SK-N-SH (cell line): ENCODE data around the gene HOXA2. TPM values are rescaled to one million over a fixed set of nuclear protein-coding genes. Genes with fewer than 3 reads are reported as not detected.

Experiments
- CTCF ChIA-PET: fragments of 300-600, 350-600 bp; formaldehyde crosslinking; extraction: SDS; loops from one replicate; lab custom pipeline; 2021; lab: Yijun Ruan, JAX
- POLR2A ChIA-PET: fragments of 350-600 bp; sonication (Branson Sonifier 250); formaldehyde crosslinking; extraction: SDS; loops from one replicate; lab custom pipeline; 2020; ENCODE audit warnings: antibody characterized with exemption, inconsistent platforms; lab: Yijun Ruan, JAX
- DNase-seq: peaks from one replicate; pipeline ENCODE4 v3.0.0; 2012
- H2AFZ ChIP-seq: fragments of 200-600 bp; sonication (generic); 2 replicates; pipeline ENCODE4 v1.8.1; 2016; ENCODE audit warnings: antibody characterized with exemption, mild to moderate bottlenecking, low read depth
- H3F3A ChIP-seq: fragments of 200-600 bp; sonication (generic); replicated peaks from 2 replicates; pipeline ENCODE3; 2016; ENCODE audit warnings: antibody characterized with exemption, mild to moderate bottlenecking; ENCODE audit not compliant: insufficient read depth
- H3K27ac ChIP-seq, 2 experiments: fragments of 200-500 bp in 1 of 2; fragments of 200-600 bp in 1 of 2; sonication (Bioruptor generic) in 1 of 2; sonication (generic), shearing (Covaris generic) in 1 of 2; 2 replicates each; pipeline versions ENCODE4 v1.5.1 to v1.6.1; 2014 to 2016; ENCODE audit warnings: low read depth in 2 of 2, inconsistent platforms in 1 of 2, low read length in 1 of 2, mild to moderate bottlenecking in 1 of 2, mixed read lengths in 1 of 2
- H3K27me3 ChIP-seq: fragments of 200-600 bp; sonication (generic), shearing (Covaris generic); 2 replicates; pipeline ENCODE4 v1.6.1; 2016; ENCODE audit warnings: mixed run types; ENCODE audit not compliant: insufficient read depth
- H3K36me3 ChIP-seq, 2 experiments: fragments of 200-500 bp in 1 of 2; fragments of 200-600 bp in 1 of 2; sonication (Bioruptor generic) in 1 of 2; sonication (generic) in 1 of 2; replicated peaks in 1 of 2; 2 replicates each; pipeline versions ENCODE3 to v1.5.1; 2014 to 2016; ENCODE audit warnings: low read length in 1 of 2, mild to moderate bottlenecking in 1 of 2; ENCODE audit not compliant: insufficient read depth in 2 of 2, control insufficient read depth in 1 of 2
- H3K4me1 ChIP-seq, 2 experiments: fragments of 200-500 bp in 1 of 2; fragments of 200-600 bp in 1 of 2; sonication (Bioruptor generic) in 1 of 2; sonication (generic), shearing (Covaris generic) in 1 of 2; 2 replicates each; pipeline versions ENCODE4 v1.5.1 to v1.6.1; 2014 to 2016; ENCODE audit warnings: low read depth in 1 of 2, low read length in 1 of 2, mixed run types in 1 of 2; ENCODE audit not compliant: insufficient read depth in 2 of 2, control insufficient read depth in 1 of 2
- H3K4me2 ChIP-seq: fragments of 200-600 bp; sonication (generic), shearing (Covaris generic); 2 replicates; pipeline ENCODE4 v1.6.1; 2017; ENCODE audit warnings: mixed run types
- H3K4me3 ChIP-seq, 2 experiments: fragments of 200-500 bp in 1 of 2; fragments of 200-600 bp in 1 of 2; sonication (Bioruptor generic) in 1 of 2; sonication (generic), shearing (Covaris generic) in 1 of 2; 2 replicates each; pipeline versions ENCODE4 v1.5.1 to v1.8.1; 2014 to 2016; ENCODE audit warnings: low read depth in 2 of 2, inconsistent platforms in 1 of 2, low read length in 1 of 2, mild to moderate bottlenecking in 1 of 2, mixed read lengths in 1 of 2, moderate library complexity in 1 of 2
- H3K79me2 ChIP-seq: fragments of 200-600 bp; sonication (generic); 2 replicates; pipeline ENCODE4 v1.8.1; 2017; ENCODE audit warnings: mild to moderate bottlenecking; ENCODE audit not compliant: insufficient read depth
- H3K9ac ChIP-seq: fragments of 200-600 bp; sonication (generic); 2 replicates; pipeline ENCODE4 v1.6.1; 2017; ENCODE audit warnings: mixed run types
- H3K9me2 ChIP-seq: fragments of 200-600 bp; sonication (generic); 2 replicates; pipeline ENCODE4 v1.6.1; 2017; ENCODE audit warnings: mixed run types
- H3K9me3 ChIP-seq: fragments of 200-600 bp; sonication (generic); 2 replicates; pipeline ENCODE4 v1.6.1; 2017; ENCODE audit warnings: mixed run types, mild to moderate bottlenecking, moderate library complexity
- H4K20me1 ChIP-seq: fragments of 200-600 bp; sonication (generic); 2 replicates; pipeline ENCODE4 v1.6.1; 2017; ENCODE audit warnings: mild to moderate bottlenecking, mixed run types; ENCODE audit not compliant: insufficient read depth
- EZH2phosphoT487 ChIP-seq: fragments of 200-600 bp; sonication (generic); IDR thresholded peaks from 2 replicates; pipeline ENCODE4 v1.6.1; 2017; ENCODE audit warnings: low read depth, mixed run types, mild to moderate bottlenecking, antibody characterized with exemption, moderate library complexity, borderline replicate concordance
- FOSL2 ChIP-seq: IDR thresholded peaks from 2 replicates; pipeline ENCODE4 v1.4.0; 2012; ENCODE audit warnings: low read depth, mild to moderate bottlenecking, moderate library complexity, borderline replicate concordance
- FOXJ3 ChIP-seq: sonication (generic); formaldehyde crosslinking; IDR thresholded peaks from 2 replicates; pipeline ENCODE4 v1.5.1; 2020; ENCODE audit warnings: mild to moderate bottlenecking, missing genetic modification reagents
- GATA2 ChIP-seq: sonication (generic); formaldehyde crosslinking; IDR thresholded peaks from 2 replicates; pipeline ENCODE4 v1.5.0; 2020; ENCODE audit warnings: mild to moderate bottlenecking, missing genetic modification reagents
- MXI1 ChIP-seq: IDR thresholded peaks from 2 replicates; pipeline ENCODE4 v1.6.1; 2012; ENCODE audit warnings: mild to moderate bottlenecking, low read depth, low read length, improper control_type of control experiment
- NFIC ChIP-seq: IDR thresholded peaks from 2 replicates; pipeline ENCODE4 v1.4.0; 2012; ENCODE audit warnings: borderline replicate concordance
- NRF1 ChIP-seq: IDR thresholded peaks from 2 replicates; pipeline ENCODE4 v1.6.1; 2012; ENCODE audit warnings: low read depth, mild to moderate bottlenecking, low read length
- POLR2AphosphoS5 ChIP-seq: IDR thresholded peaks from 2 replicates; pipeline ENCODE4 v1.6.1; 2012; ENCODE audit warnings: low read depth, low read length
- RXRA ChIP-seq: IDR thresholded peaks from 2 replicates; pipeline ENCODE4 v1.4.0; 2012; ENCODE audit warnings: low read depth, mild to moderate bottlenecking, borderline replicate concordance
- SIN3A ChIP-seq: IDR thresholded peaks from 2 replicates; pipeline ENCODE4 v1.6.1; 2012; ENCODE audit warnings: low read depth, mild to moderate bottlenecking, low read length, moderate library complexity, borderline replicate concordance
- TAF1 ChIP-seq: IDR thresholded peaks from 2 replicates; pipeline ENCODE4 v1.6.1; 2012; ENCODE audit warnings: low read depth, mild to moderate bottlenecking, low read length, moderate library complexity, borderline replicate concordance
- TEAD4 ChIP-seq: IDR thresholded peaks from 2 replicates; pipeline ENCODE4 v1.4.0; 2012; ENCODE audit warnings: mild to moderate bottlenecking, borderline replicate concordance; ENCODE audit not compliant: insufficient read depth
- whole genome bisulfite sequencing: methylation state at CpG from one replicate; pipeline ENCODE4 v1.1.6; 2017; ENCODE audit warnings: low lambda C conversion rate; 5-methylcytosine and 5-hydroxymethylcytosine counted together
- polyA plus RNA-seq, 3 experiments: library from polyadenylated mRNA; depleted of rRNA; stranded (reverse); fragments of >200 nt; gene quantifications; 2 replicates each; pipeline ENCODE4 v1.2.3, GENCODE V29; 2012
- TF ChIP-seq, protein P1 (sequence below): fragments of 150-350 bp; IDR thresholded peaks from 2 replicates; pipeline ENCODE4 v1.6.1; 2016; ENCODE audit warnings: mild to moderate bottlenecking, low read depth, low read length
- TF ChIP-seq, protein P2 (sequence below): fragments of 200-600 bp; sonication (generic); IDR thresholded peaks from 2 replicates; pipeline ENCODE4 v1.6.1; 2017; ENCODE audit warnings: antibody characterized with exemption, mild to moderate bottlenecking, moderate library complexity
- TF ChIP-seq, protein P3 (sequence below): IDR thresholded peaks from 2 replicates; pipeline ENCODE4; 2012
- TF ChIP-seq, protein P4 (sequence below): IDR thresholded peaks from 2 replicates; pipeline ENCODE4 v1.6.1; 2012; ENCODE audit warnings: mild to moderate bottlenecking, low read depth, low read length, moderate library complexity

HOXA2 gene
- polyA plus RNA-seq, 1 of the 3 experiments (the other 2 are of a cell fraction) = not detected

DNA sequence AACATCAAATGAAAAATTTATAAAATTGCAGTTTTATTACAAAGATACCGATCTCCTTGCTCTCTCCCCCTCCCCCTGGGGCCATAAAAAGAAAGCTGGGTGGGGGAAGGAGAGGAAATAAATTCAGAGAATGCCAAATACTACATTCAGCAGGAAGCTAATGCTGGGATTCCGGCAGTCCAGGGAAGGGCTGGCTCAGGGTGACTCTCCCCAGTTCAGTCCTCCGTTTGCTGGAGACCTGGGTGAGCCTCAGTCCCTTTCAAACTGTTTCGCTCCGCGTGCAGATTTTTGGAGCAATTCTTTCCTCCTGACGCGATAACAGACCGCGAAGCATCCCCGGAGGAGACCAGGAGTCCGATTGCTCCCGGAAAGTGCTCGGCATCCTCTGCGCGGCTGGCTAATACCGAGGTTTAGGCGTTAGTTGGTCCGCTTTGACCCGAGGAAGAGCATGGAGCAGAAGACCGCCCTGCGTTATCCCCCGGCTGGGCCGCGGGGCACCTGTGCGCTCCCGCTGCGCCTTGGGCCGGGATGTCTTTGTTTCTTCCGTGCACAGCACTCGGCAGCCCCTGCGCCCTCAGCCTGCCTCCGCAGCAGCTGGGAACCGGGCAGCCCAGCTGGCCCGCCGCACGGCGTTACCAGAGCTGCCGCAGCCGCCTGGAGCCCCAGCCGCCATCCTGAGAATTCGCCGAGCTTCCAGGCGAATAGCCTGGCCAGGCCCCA lies 3.9 kb upstream of the HOXA2 start:
- Histone ChIP-seq H3K4me3 (no peak overlapping the region), H3K27ac (no peak overlapping the region), H3K79me2 (no peaks in the 10 kb centered on the region), H3K4me2 (peak overlapping the region; percentile 21; the same call in 1 of the 2 replicates), H3K36me3 (no peaks in the 10 kb centered on the region), H3K9me3 (no peaks in the 10 kb centered on the region), H3K27me3 (peaks cover 100% of the 10 kb centered on the region), H3K9ac (no peak overlapping the region), H3K9me2 (no peaks in the 10 kb centered on the region), H3F3A (no peaks in the 10 kb centered on the region), H4K20me1 (no peaks in the 10 kb centered on the region), H3K4me1 (no peaks in the 10 kb centered on the region; a peak in 1 of 4 replicates), H2AFZ (no peak overlapping the region)
- 15% methylated on average over 30 of the region's 44 CpGs for WGBS
- ChIA-PET POLR2A (no interaction called here), CTCF (interaction anchor here (0.6 to 2.0 kb wide), 8 partner anchors 9 to 56 kb away, joined by 3 to 6 read pairs (median 4); partner anchors contain the start of gene HOXA5)
- no peak for TF ChIP-seq RXRA
- TF ChIP-seq EZH2phosphoT487 = peak; percentile 77; the same call in 1 of the 2 replicates
- peak; percentile 73 for DNase-seq

DNA sequence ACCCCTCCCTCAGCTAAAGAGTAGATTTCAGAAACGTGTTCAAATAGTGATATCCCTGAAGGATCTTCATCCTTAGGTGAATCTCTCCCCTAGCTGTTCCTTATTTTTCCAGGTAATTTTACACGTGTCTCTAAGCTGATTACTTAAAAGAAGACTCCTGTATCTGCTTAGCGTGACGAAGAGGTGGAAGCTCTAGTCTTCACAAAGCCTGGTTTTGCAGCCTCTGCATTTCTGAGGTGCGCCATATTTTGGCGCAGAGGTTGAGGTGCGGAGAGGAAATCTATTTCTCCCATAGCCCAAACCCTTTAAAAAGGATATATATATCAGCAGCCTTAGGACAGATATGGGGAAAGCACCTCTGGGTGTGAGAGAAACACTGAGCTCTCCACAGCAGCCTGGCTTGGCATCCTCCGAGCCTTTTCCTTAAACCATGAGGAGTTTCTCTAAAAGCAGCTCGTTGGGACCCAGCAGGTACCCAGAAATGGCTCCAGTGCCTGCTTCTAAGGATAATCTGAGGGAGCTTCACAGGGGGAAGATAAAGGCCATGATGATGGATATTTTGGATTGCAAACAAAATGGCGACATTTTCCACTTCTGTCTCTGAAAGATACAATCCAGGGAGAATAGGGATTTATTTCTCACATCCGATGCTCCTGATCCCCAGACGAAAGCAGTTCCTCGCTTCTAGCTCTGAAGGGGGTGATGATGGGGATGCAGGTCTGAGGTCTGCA lies 3.0 kb upstream of the HOXA2 start:
- H3K36me3 ChIP-seq = no peaks in the 10 kb centered on the region
- H3F3A ChIP-seq = no peaks in the 10 kb centered on the region
- POLR2A ChIA-PET = no interaction called here
- H3K79me2 ChIP-seq = no peaks in the 10 kb centered on the region
- WGBS = 28% methylated on average over 13 of the region's 13 CpGs
- CTCF ChIA-PET = interaction anchor here (0.6 to 2.0 kb wide), 12 partner anchors 9 to 424 kb away, joined by 3 to 6 read pairs (median 4); partner anchors contain the start of gene HOXA5
- TF ChIP-seq, protein P1, sequence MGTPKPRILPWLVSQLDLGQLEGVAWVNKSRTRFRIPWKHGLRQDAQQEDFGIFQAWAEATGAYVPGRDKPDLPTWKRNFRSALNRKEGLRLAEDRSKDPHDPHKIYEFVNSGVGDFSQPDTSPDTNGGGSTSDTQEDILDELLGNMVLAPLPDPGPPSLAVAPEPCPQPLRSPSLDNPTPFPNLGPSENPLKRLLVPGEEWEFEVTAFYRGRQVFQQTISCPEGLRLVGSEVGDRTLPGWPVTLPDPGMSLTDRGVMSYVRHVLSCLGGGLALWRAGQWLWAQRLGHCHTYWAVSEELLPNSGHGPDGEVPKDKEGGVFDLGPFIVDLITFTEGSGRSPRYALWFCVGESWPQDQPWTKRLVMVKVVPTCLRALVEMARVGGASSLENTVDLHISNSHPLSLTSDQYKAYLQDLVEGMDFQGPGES = no peak
- TF ChIP-seq NRF1 = no peak
- no peak for TF ChIP-seq FOSL2
- TF ChIP-seq, protein P2, sequence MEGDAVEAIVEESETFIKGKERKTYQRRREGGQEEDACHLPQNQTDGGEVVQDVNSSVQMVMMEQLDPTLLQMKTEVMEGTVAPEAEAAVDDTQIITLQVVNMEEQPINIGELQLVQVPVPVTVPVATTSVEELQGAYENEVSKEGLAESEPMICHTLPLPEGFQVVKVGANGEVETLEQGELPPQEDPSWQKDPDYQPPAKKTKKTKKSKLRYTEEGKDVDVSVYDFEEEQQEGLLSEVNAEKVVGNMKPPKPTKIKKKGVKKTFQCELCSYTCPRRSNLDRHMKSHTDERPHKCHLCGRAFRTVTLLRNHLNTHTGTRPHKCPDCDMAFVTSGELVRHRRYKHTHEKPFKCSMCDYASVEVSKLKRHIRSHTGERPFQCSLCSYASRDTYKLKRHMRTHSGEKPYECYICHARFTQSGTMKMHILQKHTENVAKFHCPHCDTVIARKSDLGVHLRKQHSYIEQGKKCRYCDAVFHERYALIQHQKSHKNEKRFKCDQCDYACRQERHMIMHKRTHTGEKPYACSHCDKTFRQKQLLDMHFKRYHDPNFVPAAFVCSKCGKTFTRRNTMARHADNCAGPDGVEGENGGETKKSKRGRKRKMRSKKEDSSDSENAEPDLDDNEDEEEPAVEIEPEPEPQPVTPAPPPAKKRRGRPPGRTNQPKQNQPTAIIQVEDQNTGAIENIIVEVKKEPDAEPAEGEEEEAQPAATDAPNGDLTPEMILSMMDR = no peak
- TF ChIP-seq TAF1 = no peak
- no peak for TF ChIP-seq FOXJ3 (CRISPR knock-in tag)
- no peak for TF ChIP-seq NFIC
- no peak for TF ChIP-seq SIN3A
- TF ChIP-seq, protein P3, sequence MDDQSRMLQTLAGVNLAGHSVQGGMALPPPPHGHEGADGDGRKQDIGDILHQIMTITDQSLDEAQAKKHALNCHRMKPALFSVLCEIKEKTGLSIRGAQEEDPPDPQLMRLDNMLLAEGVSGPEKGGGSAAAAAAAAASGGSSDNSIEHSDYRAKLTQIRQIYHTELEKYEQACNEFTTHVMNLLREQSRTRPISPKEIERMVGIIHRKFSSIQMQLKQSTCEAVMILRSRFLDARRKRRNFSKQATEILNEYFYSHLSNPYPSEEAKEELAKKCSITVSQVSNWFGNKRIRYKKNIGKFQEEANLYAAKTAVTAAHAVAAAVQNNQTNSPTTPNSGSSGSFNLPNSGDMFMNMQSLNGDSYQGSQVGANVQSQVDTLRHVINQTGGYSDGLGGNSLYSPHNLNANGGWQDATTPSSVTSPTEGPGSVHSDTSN = no peak
- TF ChIP-seq MXI1 = no peak
- TF ChIP-seq, protein P4, sequence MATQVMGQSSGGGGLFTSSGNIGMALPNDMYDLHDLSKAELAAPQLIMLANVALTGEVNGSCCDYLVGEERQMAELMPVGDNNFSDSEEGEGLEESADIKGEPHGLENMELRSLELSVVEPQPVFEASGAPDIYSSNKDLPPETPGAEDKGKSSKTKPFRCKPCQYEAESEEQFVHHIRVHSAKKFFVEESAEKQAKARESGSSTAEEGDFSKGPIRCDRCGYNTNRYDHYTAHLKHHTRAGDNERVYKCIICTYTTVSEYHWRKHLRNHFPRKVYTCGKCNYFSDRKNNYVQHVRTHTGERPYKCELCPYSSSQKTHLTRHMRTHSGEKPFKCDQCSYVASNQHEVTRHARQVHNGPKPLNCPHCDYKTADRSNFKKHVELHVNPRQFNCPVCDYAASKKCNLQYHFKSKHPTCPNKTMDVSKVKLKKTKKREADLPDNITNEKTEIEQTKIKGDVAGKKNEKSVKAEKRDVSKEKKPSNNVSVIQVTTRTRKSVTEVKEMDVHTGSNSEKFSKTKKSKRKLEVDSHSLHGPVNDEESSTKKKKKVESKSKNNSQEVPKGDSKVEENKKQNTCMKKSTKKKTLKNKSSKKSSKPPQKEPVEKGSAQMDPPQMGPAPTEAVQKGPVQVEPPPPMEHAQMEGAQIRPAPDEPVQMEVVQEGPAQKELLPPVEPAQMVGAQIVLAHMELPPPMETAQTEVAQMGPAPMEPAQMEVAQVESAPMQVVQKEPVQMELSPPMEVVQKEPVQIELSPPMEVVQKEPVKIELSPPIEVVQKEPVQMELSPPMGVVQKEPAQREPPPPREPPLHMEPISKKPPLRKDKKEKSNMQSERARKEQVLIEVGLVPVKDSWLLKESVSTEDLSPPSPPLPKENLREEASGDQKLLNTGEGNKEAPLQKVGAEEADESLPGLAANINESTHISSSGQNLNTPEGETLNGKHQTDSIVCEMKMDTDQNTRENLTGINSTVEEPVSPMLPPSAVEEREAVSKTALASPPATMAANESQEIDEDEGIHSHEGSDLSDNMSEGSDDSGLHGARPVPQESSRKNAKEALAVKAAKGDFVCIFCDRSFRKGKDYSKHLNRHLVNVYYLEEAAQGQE = no peak
- TF ChIP-seq TEAD4 = no peak
- no peak for TF ChIP-seq POLR2AphosphoS5
- no peak for TF ChIP-seq GATA2
- no peak for DNase-seq
- H3K4me2 ChIP-seq = no peak overlapping the region
- no peak overlapping the region for H2AFZ ChIP-seq
- H3K9me3 ChIP-seq = no peaks in the 10 kb centered on the region
- peaks cover 100% of the 10 kb centered on the region for H3K27me3 ChIP-seq
- H3K9ac ChIP-seq = no peak overlapping the region
- H3K4me3 ChIP-seq = no peak overlapping the region
- no peak overlapping the region for H3K27ac ChIP-seq
- H3K4me1 ChIP-seq = no peaks in the 10 kb centered on the region; a peak in 1 of 4 replicates
- no peaks in the 10 kb centered on the region for H3K9me2 ChIP-seq
- H4K20me1 ChIP-seq = no peaks in the 10 kb centered on the region
